Loucy (cell line): Measurements from ENCODE around the gene ROR1.

Experiments
- EZH2phosphoT487 ChIP-seq: fragments of 200-600 bp; IDR thresholded peaks from 2 replicates; pipeline ENCODE4 v1.6.1; 2018; ENCODE audit warnings: antibody characterized with exemption, mild to moderate bottlenecking, moderate library complexity, borderline replicate concordance
- TF ChIP-seq, protein P1 (sequence below): fragments of 200-600 bp; sonication (generic); conservative IDR thresholded peaks from 2 replicates; pipeline ENCODE4 v1.5.1; 2014; ENCODE audit warnings: mild to moderate bottlenecking, antibody characterized with exemption, low read length

DNA sequence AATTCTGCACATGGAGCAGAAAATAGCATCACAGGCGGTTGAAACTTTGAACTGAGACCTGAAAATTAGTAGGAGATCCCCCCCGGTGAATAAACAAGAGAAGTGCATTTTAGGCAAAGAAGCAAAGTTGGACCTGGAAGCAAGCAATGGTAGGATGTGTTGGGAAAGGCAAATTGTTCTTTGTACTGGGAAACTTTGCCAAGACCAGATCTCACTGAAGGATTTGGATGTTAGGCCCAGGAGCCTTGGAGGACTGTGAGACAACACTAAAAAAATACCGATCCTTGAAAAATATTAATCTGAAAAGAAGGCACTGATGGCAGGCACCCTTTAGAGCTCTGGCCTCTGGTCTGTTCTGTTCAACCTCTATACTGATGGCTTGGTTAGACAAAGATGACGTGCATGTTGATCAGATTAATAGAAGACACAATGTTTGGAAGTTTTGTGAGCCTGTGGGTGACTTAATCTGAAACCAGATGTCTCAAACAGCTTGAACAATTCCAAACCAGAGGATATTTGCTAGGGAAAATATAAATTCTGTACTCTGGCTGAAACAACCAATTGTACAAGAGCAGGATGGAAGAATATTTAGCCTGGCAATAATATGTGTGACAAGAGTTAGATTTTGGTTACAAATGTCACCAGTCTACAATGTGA, 108.4 kb downstream of the ROR1 start:
- TF ChIP-seq, protein P1, sequence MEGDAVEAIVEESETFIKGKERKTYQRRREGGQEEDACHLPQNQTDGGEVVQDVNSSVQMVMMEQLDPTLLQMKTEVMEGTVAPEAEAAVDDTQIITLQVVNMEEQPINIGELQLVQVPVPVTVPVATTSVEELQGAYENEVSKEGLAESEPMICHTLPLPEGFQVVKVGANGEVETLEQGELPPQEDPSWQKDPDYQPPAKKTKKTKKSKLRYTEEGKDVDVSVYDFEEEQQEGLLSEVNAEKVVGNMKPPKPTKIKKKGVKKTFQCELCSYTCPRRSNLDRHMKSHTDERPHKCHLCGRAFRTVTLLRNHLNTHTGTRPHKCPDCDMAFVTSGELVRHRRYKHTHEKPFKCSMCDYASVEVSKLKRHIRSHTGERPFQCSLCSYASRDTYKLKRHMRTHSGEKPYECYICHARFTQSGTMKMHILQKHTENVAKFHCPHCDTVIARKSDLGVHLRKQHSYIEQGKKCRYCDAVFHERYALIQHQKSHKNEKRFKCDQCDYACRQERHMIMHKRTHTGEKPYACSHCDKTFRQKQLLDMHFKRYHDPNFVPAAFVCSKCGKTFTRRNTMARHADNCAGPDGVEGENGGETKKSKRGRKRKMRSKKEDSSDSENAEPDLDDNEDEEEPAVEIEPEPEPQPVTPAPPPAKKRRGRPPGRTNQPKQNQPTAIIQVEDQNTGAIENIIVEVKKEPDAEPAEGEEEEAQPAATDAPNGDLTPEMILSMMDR = no peak
- TF ChIP-seq EZH2phosphoT487 = no peak
